Activated CD4-positive, alpha-beta memory T cell treated with anti-CD3 and anti-CD28 coated beads, Interleukin-2, amount 10 ng/mL, durations not matched to agents 7 days and 5 days (primary cell): ENCODE data around the gene CREB3L4. TPM values are rescaled to one million over a fixed set of nuclear protein-coding genes. Genes with fewer than 3 reads are reported as not detected.

ENCODE experiments used
- CTCF ChIA-PET: fragments of 350-600 bp; sonication (Branson Sonifier 250); formaldehyde crosslinking; loops from one replicate; lab custom pipeline; 2021; ENCODE audit warnings: antibody characterized with exemption, inconsistent platforms; lab: Charles Lee
- POLR2A ChIA-PET: fragments of 350-600 bp; sonication (Branson Sonifier 250); formaldehyde crosslinking; loops from one replicate; lab custom pipeline; 2021; ENCODE audit warnings: antibody characterized with exemption; lab: Charles Lee
- DNase-seq: peaks from one replicate; pipeline ENCODE4 v3.0.0-alpha.2; 2020
- H3K27ac Mint-ChIP-seq: one replicate; pipeline ENCODE4 v1.8.0; 2021; ENCODE audit warnings: mild to moderate bottlenecking, mixed read lengths
- H3K27me3 Mint-ChIP-seq: one replicate; pipeline ENCODE4 v1.8.0; 2021; ENCODE audit warnings: mixed read lengths
- H3K36me3 Mint-ChIP-seq: one replicate; pipeline ENCODE4 v1.8.0; 2021; ENCODE audit warnings: low read depth, mixed read lengths
- H3K4me1 Mint-ChIP-seq: one replicate; pipeline ENCODE4 v1.8.0; 2021; ENCODE audit warnings: mixed read lengths
- H3K4me3 Mint-ChIP-seq: one replicate; pipeline ENCODE4 v1.8.0; 2021; ENCODE audit warnings: mild to moderate bottlenecking, mixed read lengths
- H3K9me3 Mint-ChIP-seq: one replicate; pipeline ENCODE4 v1.8.0; 2021; ENCODE audit warnings: mixed read lengths
- total RNA-seq, 2 experiments: library from RNA; stranded (reverse); gene quantifications; one replicate each; pipeline ENCODE4 v1.2.3, GENCODE V29; 2021

Gene CREB3L4
- total RNA-seq, 2 experiments from 2014 or later: 7.0 to 8.4 TPM

- Mint-ChIP-seq H3K36me3 (peaks cover 38% of the 10 kb centered on the region), H3K4me1 (peaks cover 8% of the 10 kb centered on the region), H3K27me3 (no peaks in the 10 kb centered on the region), H3K9me3 (no peaks in the 10 kb centered on the region), H3K4me3 (no peak overlapping the region), H3K27ac (no peak overlapping the region)
- DNase-seq: no peak
- ChIA-PET CTCF (interaction anchor here (1.5 kb wide), 1 partner anchor 17 kb away, joined by 7 read pairs; the partner anchor contains the start of gene DENND4B), POLR2A (interaction anchor here (1.0 to 3.4 kb wide), 4 partner anchors 10 to 38 kb away, joined by 3 to 28 read pairs (median 4); partner anchors contain the start of genes CREB3L4 and DENND4B)
These were observed 38.3 kb upstream of the CREB3L4 start for GRCh38 chr1:153929426-153929825.

- Mint-ChIP-seq H3K4me1 (peaks cover 7% of the 10 kb centered on the region), H3K9me3 (no peaks in the 10 kb centered on the region), H3K36me3 (peaks cover 47% of the 10 kb centered on the region), H3K27me3 (no peaks in the 10 kb centered on the region), H3K27ac (no peak overlapping the region), H3K4me3 (no peak overlapping the region)
- POLR2A ChIA-PET: interaction anchor here (0.6 to 3.4 kb wide), 4 partner anchors 9 to 37 kb away, joined by 3 to 28 read pairs (median 4); partner anchors contain the start of genes CREB3L4 and DENND4B
- CTCF ChIA-PET: interaction anchor here (0.7 to 1.5 kb wide), 2 partner anchors 15 to 16 kb away, joined by 3 to 7 read pairs; partner anchors contain the start of gene DENND4B
- no peak for DNase-seq
These were observed 37.4 kb upstream of the CREB3L4 start for GRCh38 chr1:153929981-153930948.

GRCh38 chr1:153932156-153933131 is 35.3 kb upstream of the CREB3L4 start:
- Mint-ChIP-seq H3K36me3 (peaks cover 67% of the 10 kb centered on the region), H3K27me3 (no peaks in the 10 kb centered on the region), H3K9me3 (no peaks in the 10 kb centered on the region), H3K4me1 (peaks cover 5% of the 10 kb centered on the region), H3K27ac (no peak overlapping the region), H3K4me3 (no peak overlapping the region)
- ChIA-PET CTCF (no interaction called here), POLR2A (interaction anchor here (0.7 to 2.0 kb wide), 3 partner anchors 9 to 13 kb away, joined by 4 to 6 read pairs (median 4); no protein-coding TSS in a partner anchor)
- no peak for DNase-seq

GRCh38 chr1:153933430-153933829 is 34.3 kb upstream of the CREB3L4 start:
- no peaks in the 10 kb centered on the region for H3K27me3 Mint-ChIP-seq
- peaks cover 71% of the 10 kb centered on the region for H3K36me3 Mint-ChIP-seq
- ChIA-PET POLR2A (interaction anchor here (1.3 to 2.0 kb wide), 3 partner anchors 8 to 23 kb away, joined by 4 to 6 read pairs (median 4); no protein-coding TSS in a partner anchor), CTCF (no interaction called here)
- DNase-seq: no peak
- no peak overlapping the region for H3K27ac Mint-ChIP-seq
- H3K9me3 Mint-ChIP-seq: no peaks in the 10 kb centered on the region
- peaks cover 2% of the 10 kb centered on the region for H3K4me1 Mint-ChIP-seq
- H3K4me3 Mint-ChIP-seq: no peak overlapping the region

- Mint-ChIP-seq H3K27me3 (no peaks in the 10 kb centered on the region), H3K4me3 (no peak overlapping the region), H3K36me3 (peaks cover 74% of the 10 kb centered on the region), H3K4me1 (peaks cover under 1% of the 10 kb centered on the region), H3K9me3 (no peaks in the 10 kb centered on the region), H3K27ac (no peak overlapping the region)
- ChIA-PET CTCF (no interaction called here), POLR2A (interaction anchor here (0.6 to 1.6 kb wide), 5 partner anchors 10 to 32 kb away, joined by 3 to 7 read pairs (median 4); no protein-coding TSS in a partner anchor)
- DNase-seq: no peak
These were observed 33.7 kb upstream of the CREB3L4 start for GRCh38 chr1:153933955-153934354.

- no peaks in the 10 kb centered on the region for H3K27me3 Mint-ChIP-seq
- ChIA-PET CTCF (no interaction called here), POLR2A (interaction anchor here (0.8 to 1.6 kb wide), 4 partner anchors 10 to 24 kb away, joined by 3 to 7 read pairs (median 4); no protein-coding TSS in a partner anchor)
- no peak for DNase-seq
- H3K9me3 Mint-ChIP-seq: no peaks in the 10 kb centered on the region
- peaks cover 79% of the 10 kb centered on the region for H3K36me3 Mint-ChIP-seq
- no peak overlapping the region for H3K27ac Mint-ChIP-seq
- H3K4me3 Mint-ChIP-seq: no peak overlapping the region
- no peaks in the 10 kb centered on the region for H3K4me1 Mint-ChIP-seq
These were observed 33.0 kb upstream of the CREB3L4 start for GRCh38 chr1:153934746-153935145.

- Mint-ChIP-seq H3K4me3 (no peak overlapping the region), H3K4me1 (peaks cover 6% of the 10 kb centered on the region), H3K9me3 (no peaks in the 10 kb centered on the region), H3K27me3 (no peaks in the 10 kb centered on the region), H3K27ac (no peak overlapping the region), H3K36me3 (peaks cover 81% of the 10 kb centered on the region)
- DNase-seq: no peak
- ChIA-PET CTCF (no interaction called here), POLR2A (interaction anchor here (1.1 to 1.4 kb wide), 2 partner anchors 8 to 10 kb away, joined by 3 to 4 read pairs; partner anchors contain the start of gene DENND4B)
These were observed 31.5 kb upstream of the CREB3L4 start for GRCh38 chr1:153936011-153936802.

GRCh38 chr1:153937331-153937730 is 30.4 kb upstream of the CREB3L4 start:
- peaks cover 83% of the 10 kb centered on the region for H3K36me3 Mint-ChIP-seq
- no peak overlapping the region for H3K27ac Mint-ChIP-seq
- H3K4me1 Mint-ChIP-seq: peaks cover 12% of the 10 kb centered on the region
- H3K4me3 Mint-ChIP-seq: no peak overlapping the region
- ChIA-PET POLR2A (interaction anchor here (1.1 kb wide), 1 partner anchor 9 kb away, joined by 4 read pairs; the partner anchor contains the start of gene DENND4B), CTCF (no interaction called here)
- no peaks in the 10 kb centered on the region for H3K27me3 Mint-ChIP-seq
- DNase-seq: no peak
- no peaks in the 10 kb centered on the region for H3K9me3 Mint-ChIP-seq

- POLR2A ChIA-PET: interaction anchor here (0.9 to 4.6 kb wide), 2 partner anchors 9 to 16 kb away, joined by 3 to 31 read pairs; partner anchors contain the start of gene GATAD2B
These were observed 28.7 kb upstream of the CREB3L4 start for GRCh38 chr1:153938996-153939395.

GRCh38 chr1:153939476-153939875 is 28.2 kb upstream of the CREB3L4 start:
- Mint-ChIP-seq H3K4me3 (no peak overlapping the region), H3K36me3 (peaks cover 86% of the 10 kb centered on the region), H3K27me3 (no peaks in the 10 kb centered on the region), H3K27ac (no peak overlapping the region), H3K4me1 (peaks cover 31% of the 10 kb centered on the region), H3K9me3 (no peaks in the 10 kb centered on the region)
- no peak for DNase-seq
- CTCF ChIA-PET: interaction anchor here (1.2 kb wide), 1 partner anchor 11 kb away, joined by 3 read pairs; no protein-coding TSS in a partner anchor
- POLR2A ChIA-PET: interaction anchor here (0.9 to 4.6 kb wide), 3 partner anchors 10 to 51 kb away, joined by 3 to 31 read pairs (median 7); partner anchors contain the start of genes GATAD2B and RPS27

More at GRCh38 chr1:153938996-153939395, 28.7 kb upstream of the CREB3L4 start:
- Mint-ChIP-seq H3K9me3 (no peaks in the 10 kb centered on the region), H3K36me3 (peaks cover 86% of the 10 kb centered on the region), H3K27me3 (no peaks in the 10 kb centered on the region), H3K27ac (no peak overlapping the region), H3K4me1 (peaks cover 27% of the 10 kb centered on the region), H3K4me3 (no peak overlapping the region)
- no peak for DNase-seq
- CTCF ChIA-PET: interaction anchor here (0.7 kb wide), 1 partner anchor 80 kb away, joined by 3 read pairs; no protein-coding TSS in a partner anchor

GRCh38 chr1:153940756-153941155 is 26.9 kb upstream of the CREB3L4 start:
- ChIA-PET POLR2A (interaction anchor here (0.8 to 4.6 kb wide), 3 partner anchors 8 to 50 kb away, joined by 4 to 31 read pairs (median 7); partner anchors contain the start of genes GATAD2B and RPS27), CTCF (interaction anchor here (1.2 kb wide), 1 partner anchor 13 kb away, joined by 3 read pairs; no protein-coding TSS in a partner anchor)
- Mint-ChIP-seq H3K9me3 (no peaks in the 10 kb centered on the region), H3K4me1 (peaks cover 36% of the 10 kb centered on the region), H3K4me3 (no peak overlapping the region), H3K27me3 (no peaks in the 10 kb centered on the region), H3K36me3 (peaks cover 84% of the 10 kb centered on the region), H3K27ac (peak overlapping the region; percentile 63)
- no peak for DNase-seq
